Naive thymus-derived CD8-positive, alpha-beta T cell (primary cell): Measurements from ENCODE around the gene PSRC1. TPM values are rescaled to one million over a fixed set of nuclear protein-coding genes. Genes with fewer than 3 reads are reported as not detected.
A peak's percentile ranks its signal among the peaks of the same experiment; 100 is the strongest.

Experiments
- ATAC-seq, 2 donors: fragments of 150-1000 bp; cut with Tn5 transposase in 1 of 2; sonication (Bioruptor Pico), chemical (Tn5 transposase) in 1 of 2; 1 replicate in 1 of 2; 2 replicates in 1 of 2; pipeline ENCODE4 v1.10.0; 2021; ENCODE audit warnings: mild to moderate bottlenecking in 2 of 2, moderate library complexity in 2 of 2
- POLR2A ChIA-PET: fragments of 350-600 bp; sonication (Branson Sonifier 250); formaldehyde crosslinking; loops from one replicate; lab custom pipeline; 2021; ENCODE audit warnings: antibody characterized with exemption; lab: Charles Lee
- DNase-seq, 10 donors: peaks; one replicate each; pipeline versions ENCODE4 v3.0.0 to v3.0.0-alpha.2; 2020 to 2022
- H3K27ac Mint-ChIP-seq, 10 donors: one replicate each; pipeline ENCODE4 v1.8.0; 2020 to 2022; ENCODE audit warnings: mild to moderate bottlenecking in 10 of 10, mixed read lengths in 10 of 10, moderate library complexity in 4 of 10, inconsistent platforms in 1 of 10
- H3K27me3 Mint-ChIP-seq, 5 donors: one replicate each; pipeline ENCODE4 v1.8.0; 2021 to 2022; ENCODE audit warnings: mixed read lengths in 5 of 5
- H3K36me3 Mint-ChIP-seq, 3 donors: one replicate each; pipeline ENCODE4 v1.8.0; 2020 to 2022; ENCODE audit warnings: mixed read lengths in 3 of 3, mild to moderate bottlenecking in 2 of 3, inconsistent platforms in 1 of 3
- H3K4me1 Mint-ChIP-seq, 4 donors: one replicate each; pipeline ENCODE4 v1.8.0; 2021 to 2022; ENCODE audit warnings: mixed read lengths in 4 of 4
- H3K4me3 Mint-ChIP-seq, 10 donors: one replicate each; pipeline ENCODE4 v1.8.0; 2020 to 2022; ENCODE audit warnings: mild to moderate bottlenecking in 10 of 10, mixed read lengths in 10 of 10, moderate library complexity in 6 of 10, inconsistent platforms in 1 of 10
- H3K9me3 Mint-ChIP-seq, 9 donors: one replicate each; pipeline ENCODE4 v1.8.0; 2020 to 2022; ENCODE audit warnings: mixed read lengths in 9 of 9, mild to moderate bottlenecking in 3 of 9, inconsistent platforms in 1 of 9, moderate library complexity in 1 of 9
- polyA plus RNA-seq, 3 donors: library from polyadenylated mRNA; unstranded; fragments of 300-500 nt; fragmentation: Illumina TruSeq; gene quantifications; one replicate each; pipeline ENCODE4 v1.2.3, GENCODE V29; 2021
- total RNA-seq, 8 experiments: library from RNA in 2 of 8; stranded (reverse) in 2 of 8; gene quantifications; one replicate each; pipeline ENCODE4 v1.2.3 and lab custom pipeline; 2021 to 2026

The PSRC1 gene
- total and polyA plus RNA-seq, 5 experiments from 2014 or later: 0.31 to 0.89 TPM; not detected in 3

- Mint-ChIP-seq H3K9me3 (no peaks in the 10 kb centered on the region), H3K4me1 (peaks cover 4 to 29% (median 17%) of the 10 kb centered on the region in 4 donors), H3K27me3 (no peaks in the 10 kb centered on the region), H3K36me3 (no peaks in the 10 kb centered on the region), H3K27ac (no peak overlapping the region), H3K4me3 (no peak overlapping the region)
- ATAC-seq: no peak
- POLR2A ChIA-PET: interaction anchor here (0.6 kb wide), 1 partner anchor 143 kb away, joined by 3 read pairs; no protein-coding TSS in a partner anchor
- no peak for DNase-seq
These were observed 24.2 kb downstream of the PSRC1 start for GRCh38 chr1:109258481-109259466.

GRCh38 chr1:109257682-109258421 lies 25.1 kb downstream of the PSRC1 start:
- peaks cover 0 to 28% (median 18%) of the 10 kb centered on the region in 4 donors for H3K4me1 Mint-ChIP-seq
- H3K27me3 Mint-ChIP-seq: no peaks in the 10 kb centered on the region
- H3K36me3 Mint-ChIP-seq: no peaks in the 10 kb centered on the region
- ATAC-seq: no peak
- peak overlapping the region in 2 of 10 donors; percentile 43 to 53 for H3K27ac Mint-ChIP-seq
- no peaks in the 10 kb centered on the region for H3K9me3 Mint-ChIP-seq
- POLR2A ChIA-PET: no interaction called here
- DNase-seq: no peak
- no peak overlapping the region for H3K4me3 Mint-ChIP-seq

GRCh38 chr1:109256971-109257681 lies 25.8 kb downstream of the PSRC1 start:
- POLR2A ChIA-PET: no interaction called here

GRCh38 chr1:109256085-109256484 lies 26.9 kb downstream of the PSRC1 start:
- Mint-ChIP-seq H3K36me3 (no peaks in the 10 kb centered on the region), H3K4me1 (peaks cover 11 to 36% (median 26%) of the 10 kb centered on the region in 4 donors), H3K27ac (peak overlapping the region in 2 of 10 donors; percentile 54 to 64), H3K4me3 (no peak overlapping the region), H3K27me3 (no peaks in the 10 kb centered on the region), H3K9me3 (no peaks in the 10 kb centered on the region)
- DNase-seq (no peak), ATAC-seq (no peak)
- POLR2A ChIA-PET: no interaction called here

More at GRCh38 chr1:109256971-109257681, 25.8 kb downstream of the PSRC1 start:
- ATAC-seq (no peak), DNase-seq (no peak)
- H3K27me3 Mint-ChIP-seq: no peaks in the 10 kb centered on the region
- H3K27ac Mint-ChIP-seq: peak overlapping the region in 2 of 10 donors; percentile 23 to 43
- peaks cover 5 to 28% (median 23%) of the 10 kb centered on the region in 4 donors for H3K4me1 Mint-ChIP-seq
- no peak overlapping the region for H3K4me3 Mint-ChIP-seq
- no peaks in the 10 kb centered on the region for H3K9me3 Mint-ChIP-seq
- H3K36me3 Mint-ChIP-seq: no peaks in the 10 kb centered on the region

GRCh38 chr1:109255678-109256077 lies 27.3 kb downstream of the PSRC1 start:
- Mint-ChIP-seq H3K9me3 (no peaks in the 10 kb centered on the region), H3K27me3 (no peaks in the 10 kb centered on the region), H3K4me1 (peaks cover 11 to 40% (median 26%) of the 10 kb centered on the region in 4 donors), H3K36me3 (no peaks in the 10 kb centered on the region), H3K27ac (peak overlapping the region in 1 of 10 donors; percentile 64), H3K4me3 (peak overlapping the region in 2 of 10 donors; percentile 14 to 56)
- ATAC-seq: no peak
- DNase-seq: no peak
- POLR2A ChIA-PET: no interaction called here

- H3K4me3 Mint-ChIP-seq: peak overlapping the region in 2 of 10 donors; percentile 45 to 56
- no peaks in the 10 kb centered on the region for H3K27me3 Mint-ChIP-seq
- no peaks in the 10 kb centered on the region for H3K9me3 Mint-ChIP-seq
- ATAC-seq (no peak), DNase-seq (no peak)
- POLR2A ChIA-PET: no interaction called here
- peaks cover 11 to 41% (median 26%) of the 10 kb centered on the region in 4 donors for H3K4me1 Mint-ChIP-seq
- peak overlapping the region in 2 of 10 donors; percentile 50 to 64 for H3K27ac Mint-ChIP-seq
- H3K36me3 Mint-ChIP-seq: no peaks in the 10 kb centered on the region
These were observed 27.8 kb downstream of the PSRC1 start for GRCh38 chr1:109255097-109255651.

- POLR2A ChIA-PET: no interaction called here
- Mint-ChIP-seq H3K4me1 (peaks cover 11 to 41% (median 26%) of the 10 kb centered on the region in 4 donors), H3K4me3 (no peak overlapping the region)
These were observed 28.3 kb downstream of the PSRC1 start for GRCh38 chr1:109254621-109255096.

GRCh38 chr1:109253803-109254620 lies 28.9 kb downstream of the PSRC1 start:
- H3K9me3 Mint-ChIP-seq: no peaks in the 10 kb centered on the region
- H3K36me3 Mint-ChIP-seq: no peaks in the 10 kb centered on the region
- no peak for DNase-seq
- H3K4me1 Mint-ChIP-seq: peaks cover 14 to 44% (median 29%) of the 10 kb centered on the region in 4 donors
- peak overlapping the region in 1 of 10 donors; percentile 27 for H3K27ac Mint-ChIP-seq
- no peak for ATAC-seq
- POLR2A ChIA-PET: interaction anchor here (1.3 kb wide), 1 partner anchor 13 kb away, joined by 4 read pairs; no protein-coding TSS in a partner anchor
- H3K27me3 Mint-ChIP-seq: no peaks in the 10 kb centered on the region
- H3K4me3 Mint-ChIP-seq: no peak overlapping the region

More at GRCh38 chr1:109254621-109255096, 28.3 kb downstream of the PSRC1 start:
- no peaks in the 10 kb centered on the region for H3K36me3 Mint-ChIP-seq
- no peaks in the 10 kb centered on the region for H3K27me3 Mint-ChIP-seq
- DNase-seq: no peak
- no peak overlapping the region for H3K27ac Mint-ChIP-seq
- ATAC-seq: no peak
- no peaks in the 10 kb centered on the region for H3K9me3 Mint-ChIP-seq

GRCh38 chr1:109252893-109253802 lies 29.8 kb downstream of the PSRC1 start:
- DNase-seq (no peak), ATAC-seq (no peak)
- POLR2A ChIA-PET: interaction anchor here (1.3 kb wide), 1 partner anchor 12 kb away, joined by 4 read pairs; no protein-coding TSS in a partner anchor
- H3K27ac Mint-ChIP-seq: peak overlapping the region in 1 of 10 donors; percentile 37
- no peaks in the 10 kb centered on the region for H3K36me3 Mint-ChIP-seq
- peaks cover 14 to 45% (median 31%) of the 10 kb centered on the region in 4 donors for H3K4me1 Mint-ChIP-seq
- H3K4me3 Mint-ChIP-seq: no peak overlapping the region
- no peaks in the 10 kb centered on the region for H3K27me3 Mint-ChIP-seq
- H3K9me3 Mint-ChIP-seq: no peaks in the 10 kb centered on the region

- no peak for ATAC-seq
- Mint-ChIP-seq H3K4me3 (no peak overlapping the region), H3K27ac (peak overlapping the region in 2 of 10 donors; percentile 37 to 55), H3K9me3 (no peaks in the 10 kb centered on the region), H3K27me3 (no peaks in the 10 kb centered on the region), H3K36me3 (no peaks in the 10 kb centered on the region), H3K4me1 (peaks cover 14 to 46% (median 30%) of the 10 kb centered on the region in 4 donors)
- POLR2A ChIA-PET: no interaction called here
- DNase-seq: no peak
These were observed 30.6 kb downstream of the PSRC1 start for GRCh38 chr1:109252167-109252892.
